Astrocyte (in vitro differentiated cells and primary cell): ENCODE measurements around the gene ZMYM3.

Source experiments
- EZH2 ChIP-seq: IDR thresholded peaks from 2 replicates; pipeline ENCODE4 v1.6.1; 2012; ENCODE audit warnings: mild to moderate bottlenecking, low read length, inconsistent platforms; ENCODE audit not compliant: insufficient read depth
- TF ChIP-seq, protein P1 (sequence below): IDR thresholded peaks from 2 replicates; pipeline ENCODE4 v1.5.1; 2011; ENCODE audit warnings: low read depth, mild to moderate bottlenecking, inconsistent platforms, low read length, moderate library complexity; ENCODE audit not compliant: insufficient read depth

DNA sequence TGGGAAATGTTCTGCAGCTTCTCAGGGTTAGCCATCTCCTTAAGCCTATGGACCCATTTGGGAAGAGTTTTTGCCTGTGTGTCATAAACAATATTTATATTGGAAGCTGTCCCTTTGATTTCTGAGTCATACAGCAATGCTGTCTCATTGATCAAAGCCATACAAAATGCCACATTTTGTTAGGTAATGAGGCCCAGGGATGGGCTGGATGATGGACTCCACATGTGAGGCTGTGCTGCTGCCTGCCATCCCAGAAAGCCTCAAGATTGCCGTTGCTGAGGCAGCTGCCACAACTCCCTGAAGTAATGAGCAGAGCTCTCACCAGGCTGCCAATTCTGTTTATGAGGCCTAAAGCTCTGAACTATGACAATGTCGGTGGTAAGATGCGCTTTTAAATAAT, 43.1 kb downstream of the ZMYM3 start:
- TF ChIP-seq, protein P1, sequence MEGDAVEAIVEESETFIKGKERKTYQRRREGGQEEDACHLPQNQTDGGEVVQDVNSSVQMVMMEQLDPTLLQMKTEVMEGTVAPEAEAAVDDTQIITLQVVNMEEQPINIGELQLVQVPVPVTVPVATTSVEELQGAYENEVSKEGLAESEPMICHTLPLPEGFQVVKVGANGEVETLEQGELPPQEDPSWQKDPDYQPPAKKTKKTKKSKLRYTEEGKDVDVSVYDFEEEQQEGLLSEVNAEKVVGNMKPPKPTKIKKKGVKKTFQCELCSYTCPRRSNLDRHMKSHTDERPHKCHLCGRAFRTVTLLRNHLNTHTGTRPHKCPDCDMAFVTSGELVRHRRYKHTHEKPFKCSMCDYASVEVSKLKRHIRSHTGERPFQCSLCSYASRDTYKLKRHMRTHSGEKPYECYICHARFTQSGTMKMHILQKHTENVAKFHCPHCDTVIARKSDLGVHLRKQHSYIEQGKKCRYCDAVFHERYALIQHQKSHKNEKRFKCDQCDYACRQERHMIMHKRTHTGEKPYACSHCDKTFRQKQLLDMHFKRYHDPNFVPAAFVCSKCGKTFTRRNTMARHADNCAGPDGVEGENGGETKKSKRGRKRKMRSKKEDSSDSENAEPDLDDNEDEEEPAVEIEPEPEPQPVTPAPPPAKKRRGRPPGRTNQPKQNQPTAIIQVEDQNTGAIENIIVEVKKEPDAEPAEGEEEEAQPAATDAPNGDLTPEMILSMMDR, result no peak
- no peak for TF ChIP-seq EZH2
